Measurements from ENCODE around the gene NTRK1.

The NTRK1 gene

DNA sequence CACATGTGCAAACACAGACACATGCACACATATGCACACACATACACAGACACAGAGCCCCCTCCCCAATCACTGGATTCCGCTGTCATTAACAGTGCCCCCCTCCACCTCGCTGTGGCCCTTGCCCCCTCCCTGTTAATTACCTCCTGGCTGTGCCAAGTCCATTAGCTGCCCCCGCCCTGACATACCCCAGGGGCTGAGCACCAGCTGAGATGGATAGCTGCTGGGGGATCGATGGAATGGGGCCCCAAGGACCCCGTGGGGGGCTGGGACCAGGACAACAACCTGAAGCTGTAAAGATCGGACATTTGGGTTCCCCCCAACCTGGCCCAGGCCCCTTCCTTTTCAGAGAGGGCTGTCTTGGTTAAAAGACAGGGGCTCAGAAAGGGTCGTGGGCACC lies 23.3 kb downstream of the NTRK1 start:
- FAIRE-seq = no peak

DNA sequence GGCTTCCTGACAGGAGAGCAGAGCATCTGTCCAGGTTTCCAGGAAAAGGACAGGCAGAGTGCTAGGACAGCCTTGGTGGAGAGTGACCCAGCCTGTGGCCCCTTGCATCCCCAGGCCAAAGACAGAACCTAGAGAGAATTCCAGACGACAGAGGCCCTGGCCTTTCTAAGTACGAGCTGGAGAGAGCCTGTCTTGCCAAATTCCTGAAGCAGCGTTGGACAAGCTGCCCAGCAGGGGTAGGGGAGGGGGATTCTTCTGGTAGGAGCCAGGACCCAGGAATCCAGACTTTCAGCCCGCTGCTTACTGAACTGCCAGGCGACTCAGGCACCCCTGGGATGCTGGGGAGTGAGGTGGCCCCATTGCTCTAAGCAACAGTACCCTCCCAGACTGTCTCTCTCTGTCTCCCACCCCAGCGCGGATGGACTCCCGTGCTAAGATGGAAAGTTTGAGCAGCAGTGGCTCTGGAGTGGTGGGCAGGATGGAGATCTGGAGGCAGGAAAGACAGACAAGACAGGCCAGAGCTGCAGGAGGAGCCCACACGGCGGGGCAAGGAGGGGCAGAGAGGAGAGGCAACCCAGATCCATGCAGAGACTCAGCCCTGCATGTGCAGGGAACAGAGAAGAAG lies 24.0 kb downstream of the NTRK1 start:
- FAIRE-seq = no peak

DNA sequence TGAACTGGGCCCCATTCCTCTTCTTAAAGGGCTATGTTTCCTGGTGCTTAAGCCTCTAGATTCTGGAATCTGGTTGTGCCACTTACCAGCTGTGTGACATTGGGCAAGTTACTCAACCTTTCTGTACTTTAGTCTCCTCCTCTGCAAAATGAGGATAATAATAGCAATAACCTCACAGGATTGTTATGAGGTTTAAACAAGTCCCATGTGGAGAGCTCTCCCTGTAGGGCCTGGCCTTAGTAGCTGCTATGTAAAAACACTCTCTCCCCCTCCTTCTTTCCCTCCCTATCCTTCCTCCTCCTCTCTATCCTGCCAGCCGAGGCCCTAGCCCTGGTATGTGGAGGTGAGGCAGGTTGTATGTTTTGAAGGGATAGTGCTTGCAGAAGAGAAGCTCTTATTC lies 24.6 kb downstream of the NTRK1 start:
- no peak for FAIRE-seq

DNA sequence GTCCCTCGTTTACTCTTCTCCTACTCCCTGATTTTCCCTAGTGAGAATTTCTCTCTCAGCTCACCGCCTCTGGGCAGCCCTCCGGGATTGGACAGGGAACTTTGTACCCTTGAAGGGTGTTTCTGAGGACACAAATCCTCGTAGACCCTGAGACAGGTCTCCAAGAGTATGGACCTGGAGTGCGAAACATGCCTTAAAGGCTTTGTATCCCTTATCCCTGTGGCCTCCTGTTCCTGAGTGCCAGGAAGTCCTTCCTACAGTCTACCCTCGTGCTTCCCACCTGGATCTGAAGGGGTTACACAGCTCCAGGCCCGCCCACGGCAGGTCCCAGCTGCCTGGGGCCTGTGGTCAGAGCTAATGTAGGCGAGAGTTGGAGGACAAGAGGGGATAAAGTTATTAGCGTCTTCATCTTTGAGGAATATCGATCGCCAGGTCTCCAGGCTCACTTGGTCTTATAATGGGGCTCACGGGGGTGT lies 25.3 kb downstream of the NTRK1 start:
- FAIRE-seq = no peak

DNA sequence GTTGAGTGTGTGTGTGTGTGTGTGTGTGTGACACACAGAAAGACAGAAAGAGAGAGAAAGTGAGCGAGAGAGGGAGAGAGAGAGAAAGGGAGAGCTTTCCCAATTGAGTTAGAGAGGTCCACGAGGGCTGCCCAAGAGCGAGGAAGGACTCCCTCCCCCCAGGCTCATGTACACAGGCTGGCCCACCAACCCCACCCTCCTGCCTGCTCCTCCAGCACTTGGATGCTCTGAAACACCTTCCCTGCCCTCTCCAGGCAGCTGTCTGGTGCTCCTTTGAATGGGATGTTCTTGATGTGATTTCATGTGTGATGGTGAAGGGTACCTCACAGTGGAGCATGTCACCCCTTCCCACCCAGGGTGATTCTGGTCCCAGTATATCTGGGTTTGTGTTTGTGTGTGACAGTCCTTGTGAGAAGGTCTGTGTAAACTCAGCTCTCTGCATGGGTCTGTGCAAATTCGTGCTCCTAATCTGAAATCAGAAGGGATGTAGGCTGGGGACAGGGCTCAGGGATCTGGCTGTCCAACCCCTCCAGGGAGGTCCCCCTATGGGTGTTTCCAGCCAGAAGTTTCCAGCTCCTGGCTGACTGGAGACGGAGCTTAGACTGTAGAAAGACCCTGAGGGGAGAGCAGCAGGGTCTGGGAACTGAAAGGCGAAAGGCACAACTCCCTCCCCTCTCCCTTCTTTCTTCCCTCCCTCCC lies 26.1 kb downstream of the NTRK1 start:
- no peak for FAIRE-seq

DNA sequence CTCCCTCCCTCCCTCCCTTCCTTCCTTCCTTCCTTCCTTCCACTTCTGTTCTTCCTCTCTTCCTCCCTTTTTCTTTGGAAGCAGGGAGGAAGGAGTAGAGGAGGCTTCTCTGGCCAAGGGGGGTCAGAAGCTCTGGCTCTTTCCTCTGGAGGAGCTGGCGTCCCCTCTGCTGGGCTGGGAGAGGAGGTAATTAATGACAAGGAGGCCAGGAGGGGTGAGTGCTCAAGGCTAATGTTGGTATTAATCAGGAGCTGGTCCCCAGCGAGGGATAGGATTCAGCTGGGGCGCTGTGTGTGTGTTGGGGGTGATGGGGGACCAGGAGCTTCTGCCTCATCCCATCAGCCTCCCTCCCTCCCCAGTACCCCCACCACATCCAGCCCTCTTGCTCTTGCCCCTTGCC lies 26.7 kb downstream of the NTRK1 start:
- no peak for FAIRE-seq

DNA sequence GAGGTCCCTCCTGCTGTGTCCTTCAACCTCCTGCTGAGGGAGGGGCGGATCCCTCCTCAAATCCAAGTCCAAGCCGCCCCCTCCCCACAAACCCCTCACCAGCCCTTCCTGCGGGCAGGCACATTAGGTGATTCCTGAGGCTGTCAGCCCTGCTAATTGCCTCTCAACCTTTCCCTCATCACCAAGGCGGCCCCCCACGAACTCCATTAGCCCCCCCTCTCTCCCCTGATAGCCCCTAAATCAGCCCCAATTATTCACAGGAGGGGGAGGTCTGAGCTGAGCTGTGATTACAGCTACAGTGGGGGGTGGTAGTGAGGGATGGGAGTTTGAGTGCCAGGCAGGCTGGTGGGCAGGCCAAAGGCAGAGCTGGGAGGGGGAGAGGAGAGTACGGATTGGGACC lies 27.1 kb downstream of the NTRK1 start:
- no peak for FAIRE-seq

DNA sequence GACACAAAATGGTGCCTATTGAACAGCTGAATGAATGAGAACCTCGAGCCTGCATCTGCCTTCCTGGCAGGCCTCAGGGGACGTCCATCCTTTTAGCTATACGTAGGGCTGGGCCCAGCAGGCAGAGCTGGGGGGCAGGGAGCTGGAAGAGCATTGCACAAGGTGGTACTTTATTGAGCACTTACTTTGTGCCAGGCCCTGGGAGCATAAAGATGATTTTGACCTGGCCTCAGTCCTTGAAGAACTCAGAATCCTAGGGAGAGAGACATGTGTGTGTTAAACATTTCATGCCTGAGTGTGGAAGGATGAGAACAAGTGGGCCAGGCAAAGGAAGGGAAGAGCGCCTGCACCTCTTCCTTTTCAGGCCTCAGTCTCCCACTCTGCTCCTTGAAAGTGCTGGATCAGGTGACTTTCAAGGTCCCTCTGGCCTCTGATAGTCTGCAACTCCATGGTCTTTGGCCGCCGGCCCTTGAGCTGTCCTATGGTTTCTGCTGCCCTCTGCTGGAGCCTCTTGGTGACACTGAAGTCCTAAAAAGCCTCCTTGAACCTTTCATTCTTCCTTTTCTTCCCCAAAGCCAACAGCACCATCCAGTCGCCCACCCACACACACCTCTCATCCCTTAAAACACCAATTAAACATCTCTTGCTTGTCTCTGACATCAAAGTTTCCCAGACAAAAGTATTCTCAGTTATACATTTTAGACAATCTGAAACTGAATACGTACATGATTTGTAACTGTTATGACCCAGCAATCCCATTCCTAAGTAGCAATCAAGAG lies 29.3 kb downstream of the NTRK1 start:
- FAIRE-seq = peak; percentile 84

DNA sequence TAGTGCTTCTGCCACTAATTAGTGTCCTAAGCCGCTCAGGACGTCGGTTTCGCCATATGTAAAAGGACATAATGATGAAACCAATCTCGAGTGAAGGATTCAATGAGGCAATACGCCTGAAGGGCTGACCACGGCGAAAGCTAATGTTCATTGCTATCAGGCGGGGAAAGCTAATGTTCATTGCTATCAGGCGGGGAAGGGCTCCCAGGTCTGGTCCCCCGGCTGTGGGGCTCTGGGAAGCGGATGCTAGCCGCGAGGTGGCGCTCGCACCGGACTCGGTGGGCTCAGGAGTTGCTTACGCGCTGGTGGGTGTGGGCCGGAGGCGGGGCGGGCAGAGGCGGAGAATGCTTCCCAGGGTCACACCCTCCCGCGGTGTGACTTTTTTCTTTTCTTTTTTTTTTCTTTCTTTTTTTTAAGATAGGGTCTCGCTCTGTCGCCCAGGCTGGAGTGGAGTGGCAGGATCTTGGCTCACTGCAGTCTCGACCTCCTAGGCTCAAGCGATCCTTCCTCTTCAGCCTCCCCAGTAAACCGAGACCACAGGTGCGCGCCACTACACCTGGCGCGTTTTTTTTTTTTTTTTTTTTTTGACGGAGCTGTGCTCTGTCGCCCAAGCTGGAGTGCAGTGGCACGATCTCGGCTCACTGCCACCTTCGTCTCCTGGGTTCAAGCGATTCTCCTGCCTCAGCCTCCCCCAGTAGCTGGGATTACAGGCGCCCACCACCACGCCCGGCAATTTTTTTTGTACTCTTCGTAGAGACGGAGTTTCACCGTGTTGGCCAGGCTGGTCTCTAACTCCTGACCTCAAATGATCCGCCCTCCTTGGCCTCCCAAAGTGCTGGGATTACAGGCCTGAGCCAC lies 31.8 kb downstream of the NTRK1 start:
- FAIRE-seq = peak; percentile 94

DNA sequence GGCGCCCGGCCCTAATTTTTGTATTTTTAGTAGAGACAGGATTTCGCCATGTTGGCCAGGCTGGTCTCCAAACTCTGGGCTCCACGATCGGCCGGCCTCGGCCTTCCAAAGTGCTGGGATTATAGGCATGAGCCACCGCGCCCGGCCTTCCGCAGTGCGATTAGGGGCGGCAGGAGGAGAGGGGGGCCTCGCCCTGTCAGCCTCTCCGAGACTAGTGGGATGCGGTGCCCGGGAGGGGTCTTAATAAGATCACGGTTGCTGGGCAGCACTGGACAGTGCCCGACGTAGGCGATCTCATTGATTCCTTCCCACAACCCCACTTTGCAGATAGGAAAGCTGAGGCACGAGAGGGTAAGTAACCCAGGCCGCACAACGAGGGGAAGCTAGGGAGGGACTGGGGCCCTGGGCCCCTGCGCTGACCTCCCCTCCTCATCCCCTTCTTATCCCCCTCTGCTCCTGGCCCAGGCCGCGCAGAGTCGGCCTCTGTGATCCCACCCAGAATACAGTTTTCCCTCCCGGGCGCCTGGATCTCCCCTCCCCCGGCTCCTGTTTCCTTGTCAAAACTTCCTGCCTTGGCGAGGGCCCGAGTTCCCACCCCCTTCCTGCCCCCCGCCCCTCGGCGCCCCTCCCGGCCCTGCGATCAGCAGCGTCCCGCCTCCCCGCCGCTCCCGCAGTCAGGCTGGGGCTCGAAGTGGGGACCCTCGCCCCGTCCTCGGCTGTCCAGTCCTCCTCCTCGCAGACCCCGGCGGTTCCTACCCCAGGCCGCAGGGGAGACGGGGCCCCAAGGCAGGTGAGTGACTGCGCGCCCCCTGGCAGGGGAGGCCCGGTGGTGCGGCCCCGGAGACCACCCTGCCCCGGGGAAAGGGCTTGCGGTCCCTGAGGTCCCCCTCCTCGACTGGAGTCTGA lies 32.6 kb downstream of the NTRK1 start, which contains the start of gene PEAR1:
Gene PEAR1 (plus strand): TSS at position 671 of the 906 bp plus-strand sequence. CDS start 10,209 bp downstream, outside the sequence.
- FAIRE-seq = no peak

DNA sequence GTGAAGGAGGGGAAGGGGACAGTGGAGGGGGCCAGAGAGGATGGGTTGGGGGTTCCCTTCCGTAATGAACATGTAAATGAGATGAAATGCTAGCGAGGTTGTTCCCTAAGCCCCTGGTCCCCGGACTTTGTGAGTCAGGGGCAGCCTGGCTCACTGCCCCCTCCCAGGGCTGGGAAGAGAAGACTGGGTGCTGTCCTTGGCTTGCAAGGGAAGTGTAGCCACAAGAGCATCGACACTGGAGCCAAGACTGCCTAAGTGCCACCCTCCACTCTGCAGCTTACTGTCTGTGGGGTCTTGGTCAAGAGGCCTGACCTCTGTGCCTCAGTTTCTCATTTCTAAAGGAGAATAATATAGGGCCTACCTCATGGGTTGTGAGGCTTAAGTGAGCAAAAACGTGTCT lies 33.3 kb downstream of the NTRK1 start:
- FAIRE-seq = no peak

DNA sequence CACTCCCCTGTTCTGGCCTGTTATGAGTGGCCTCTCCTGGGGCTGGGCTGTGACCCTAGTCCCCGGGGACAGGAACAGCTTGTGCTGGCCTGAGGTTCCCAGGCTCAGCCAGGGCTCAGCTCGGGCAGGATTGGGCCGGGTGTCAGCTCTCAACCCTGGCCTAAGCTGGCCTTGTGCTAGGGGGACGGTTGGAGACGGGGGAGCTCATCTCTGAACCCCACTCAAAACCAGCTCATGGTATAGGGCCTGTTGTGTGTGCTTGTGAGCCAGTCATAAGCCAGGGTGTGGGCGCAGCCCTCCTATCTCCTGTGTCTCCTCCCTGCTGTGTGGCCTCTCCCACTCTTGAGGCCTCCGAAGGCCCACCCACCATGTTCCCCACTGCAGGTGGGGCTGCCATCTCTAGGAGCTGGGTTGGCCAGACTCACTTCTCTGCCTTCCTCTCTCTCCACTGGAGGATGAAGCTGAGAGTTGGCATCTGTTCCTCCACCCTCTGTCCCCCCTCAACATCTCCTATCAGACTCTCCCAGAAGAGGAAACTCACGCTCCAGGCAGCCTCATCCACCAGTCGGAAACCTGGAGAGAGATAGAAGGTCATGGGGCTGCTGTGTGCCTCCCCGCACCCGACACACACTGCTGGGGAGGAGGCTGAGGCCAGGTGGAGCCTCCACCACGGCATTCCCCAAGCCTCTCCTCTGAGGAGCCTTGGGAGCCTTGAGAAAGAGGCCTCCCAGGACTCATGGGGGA lies 34.2 kb downstream of the NTRK1 start:
- no peak for FAIRE-seq

DNA sequence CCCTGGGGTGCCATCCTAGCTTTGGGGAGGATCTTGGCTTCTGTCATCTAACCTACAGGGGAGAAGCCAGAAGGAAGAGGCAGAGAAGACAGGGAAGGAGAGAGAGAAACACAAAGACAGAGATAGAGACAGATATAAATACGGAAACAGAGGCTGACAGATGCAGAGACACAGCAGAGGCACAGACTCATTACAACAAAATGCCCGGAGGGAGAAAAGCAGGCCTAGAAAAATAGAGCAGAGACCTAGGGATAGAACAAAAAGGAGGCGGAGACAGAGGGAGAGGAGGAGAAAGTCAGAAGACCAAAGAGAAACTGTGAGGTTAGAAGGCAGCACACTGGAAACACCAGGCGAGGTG lies 34.8 kb downstream of the NTRK1 start:
- FAIRE-seq = no peak

DNA sequence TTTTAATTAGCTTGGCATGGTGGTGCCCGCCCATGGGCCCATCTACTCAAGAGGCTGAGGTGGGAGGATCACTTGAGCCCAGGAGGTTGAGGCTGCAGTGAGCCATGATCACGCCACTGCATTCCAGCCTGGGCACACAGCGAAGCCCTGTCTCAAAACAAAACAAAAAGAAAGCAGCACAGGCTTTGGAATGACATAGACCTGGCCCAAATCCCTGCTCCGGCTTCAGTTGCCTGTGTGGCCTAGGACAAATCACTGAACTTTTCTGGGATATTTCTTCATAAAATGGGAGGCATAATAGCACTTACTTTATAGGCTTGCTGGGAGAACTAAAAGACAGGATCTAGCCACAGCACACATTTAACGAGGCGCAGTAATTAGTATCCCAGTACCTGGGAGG lies 35.3 kb downstream of the NTRK1 start:
- FAIRE-seq = no peak

DNA sequence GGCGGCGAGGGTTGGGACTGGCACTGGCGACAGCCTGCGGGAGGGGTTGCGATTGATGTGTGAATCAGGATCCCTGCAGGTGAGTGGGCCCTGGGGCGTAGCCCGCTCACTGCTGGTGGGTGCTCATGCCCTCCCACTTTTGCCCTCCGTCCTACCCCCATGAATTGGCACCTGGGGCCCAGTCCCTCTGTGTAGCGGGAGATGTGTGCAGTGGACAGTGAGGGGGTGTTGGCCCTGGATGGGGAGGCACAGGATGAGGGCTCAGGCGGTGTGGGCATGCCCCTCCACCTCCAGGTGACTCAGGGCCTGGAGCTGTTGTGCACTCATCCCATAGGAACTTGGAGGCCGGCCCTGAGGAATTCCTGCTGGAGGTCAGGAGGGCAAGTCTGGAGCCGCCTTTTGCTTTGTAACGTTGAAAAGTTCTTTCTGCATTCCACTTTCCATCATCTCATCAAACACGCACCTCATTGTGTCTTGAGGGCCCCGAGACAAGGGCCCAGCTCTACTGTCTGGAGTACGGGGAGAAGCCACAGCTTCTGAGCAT lies 35.9 kb downstream of the NTRK1 start:
- FAIRE-seq = no peak

DNA sequence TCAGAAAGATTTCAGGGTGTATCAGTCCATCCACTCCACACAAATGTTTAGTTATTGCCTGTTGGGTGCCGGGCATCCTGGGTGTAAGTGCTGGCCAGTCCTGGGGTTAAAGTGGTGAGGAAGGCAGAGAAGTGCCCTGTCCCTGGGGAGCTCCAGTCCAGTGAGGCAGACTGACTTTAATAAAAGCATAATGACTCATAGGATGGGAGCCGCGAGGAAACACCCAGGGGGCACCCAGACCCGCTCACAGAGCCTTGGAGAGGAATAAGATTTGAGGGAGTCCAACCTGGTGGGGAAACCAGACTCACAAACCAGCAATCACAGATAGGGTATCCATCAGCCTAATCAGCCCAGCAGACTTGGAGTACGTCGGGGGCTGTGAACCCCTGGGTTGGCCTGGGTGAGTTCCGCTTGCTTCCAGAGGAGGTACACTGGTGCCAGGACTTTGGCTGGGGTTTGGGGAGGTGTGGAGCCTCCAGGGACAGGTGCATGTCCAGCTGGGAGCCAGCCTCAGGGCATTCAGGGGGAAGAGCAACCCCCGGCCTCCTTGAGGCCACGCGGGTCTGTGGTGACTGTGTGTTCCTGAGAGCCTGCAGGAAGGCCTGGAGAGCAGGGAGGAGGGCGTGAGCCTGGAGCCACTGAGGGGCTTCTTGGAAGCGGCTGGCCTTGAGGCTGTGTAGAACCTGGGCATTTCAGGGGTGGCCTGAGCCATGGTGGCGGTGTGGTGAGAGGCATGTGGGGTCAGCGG lies 36.6 kb downstream of the NTRK1 start:
- no peak for FAIRE-seq

DNA sequence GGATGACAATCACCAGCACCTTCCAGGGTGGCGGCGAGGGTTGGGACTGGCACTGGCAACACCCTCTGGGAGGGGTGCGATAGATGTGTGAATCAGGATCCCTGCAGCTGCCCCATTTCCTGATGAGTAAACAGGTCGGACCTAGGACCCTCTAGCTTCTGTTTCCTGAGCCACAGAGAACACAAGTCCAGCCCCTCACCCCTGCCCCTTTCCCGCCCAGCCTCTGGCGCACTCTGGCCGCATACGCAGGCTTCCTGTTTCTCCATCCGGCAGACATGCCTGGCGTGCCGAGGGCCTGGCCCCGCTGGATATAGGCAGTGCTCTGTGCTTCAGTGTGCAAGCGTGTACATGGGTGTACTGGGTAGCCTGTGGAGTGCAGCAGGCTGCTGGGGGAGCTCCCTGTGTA lies 37.5 kb downstream of the NTRK1 start:
- no peak for FAIRE-seq

DNA sequence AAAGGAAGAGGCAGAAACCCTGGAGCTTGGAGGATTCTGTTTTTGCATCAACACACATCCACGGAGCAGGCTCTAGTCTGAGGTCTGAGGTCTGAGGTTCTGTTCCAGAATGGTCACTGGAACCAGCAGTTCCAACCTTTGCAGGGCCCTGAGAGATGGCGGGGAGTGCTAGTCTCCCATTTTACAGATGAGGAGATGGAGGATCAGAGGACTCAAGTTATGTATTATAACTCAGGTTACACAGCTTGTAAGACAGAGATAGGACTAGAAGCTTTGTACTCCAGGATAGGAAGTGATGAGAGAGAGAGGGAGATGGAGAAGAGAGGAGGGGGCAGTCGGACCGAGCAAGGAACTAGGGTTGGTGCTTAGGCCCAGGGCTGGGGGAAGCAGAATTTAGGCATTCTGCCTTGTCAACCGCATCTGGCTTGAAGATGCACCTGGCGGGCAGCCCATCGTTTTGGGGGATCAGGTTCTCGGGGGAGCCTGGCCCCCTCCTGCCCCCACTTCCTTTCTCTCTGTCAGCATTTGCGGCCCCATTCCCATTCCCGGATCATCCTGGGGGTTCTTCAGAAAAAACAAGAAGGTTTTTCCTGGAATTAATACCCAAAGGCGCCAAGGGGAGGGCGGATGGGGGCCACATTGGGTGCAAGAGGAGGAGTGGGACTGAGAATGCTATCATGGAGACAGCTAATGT lies 38.5 kb downstream of the NTRK1 start:
- FAIRE-seq = no peak

DNA sequence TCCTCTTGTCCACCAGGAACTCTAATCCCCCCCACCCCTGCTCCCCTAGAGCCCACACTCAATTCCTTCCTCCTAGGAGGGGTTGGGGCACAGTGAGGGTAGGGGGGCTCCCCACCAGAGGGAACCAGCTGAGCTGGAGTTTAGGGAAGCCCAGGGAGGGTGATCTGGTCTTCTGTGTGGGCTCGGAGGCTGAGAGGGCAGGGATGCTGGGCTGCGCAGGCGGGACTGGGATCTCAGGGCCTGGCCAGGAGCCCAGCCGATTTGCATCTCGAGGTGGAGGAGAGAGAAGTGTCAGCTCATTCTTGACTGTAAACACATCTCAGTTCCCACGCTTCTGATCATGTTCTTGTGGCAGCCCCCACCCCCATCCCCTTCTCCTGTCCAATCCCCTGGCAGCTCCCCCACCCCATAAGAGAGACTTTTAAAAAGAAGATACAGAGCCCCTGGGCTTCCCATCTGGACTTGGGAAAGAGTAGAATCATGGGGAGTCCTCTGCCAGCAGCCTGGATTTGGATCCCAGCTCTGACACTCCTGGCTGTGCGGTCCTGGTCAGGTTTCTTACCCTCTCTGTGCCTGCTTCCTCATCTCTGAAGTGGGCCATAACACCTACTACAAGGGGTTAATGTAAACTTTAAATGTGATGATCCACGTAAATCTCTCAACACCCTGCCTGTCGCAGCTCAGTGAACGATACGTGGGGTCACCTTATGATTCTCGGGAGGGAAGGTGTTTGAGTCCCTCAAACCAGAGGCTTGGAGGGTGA lies 39.5 kb downstream of the NTRK1 start:
- no peak for FAIRE-seq

Data from TTC549 (cell line).